ENCODE results near the gene CNPY1. TPM values are rescaled to one million over a fixed set of nuclear protein-coding genes. Genes with fewer than 3 reads are reported as not detected.

Gene CNPY1
- total RNA-seq, 1 donor = not detected

DNA sequence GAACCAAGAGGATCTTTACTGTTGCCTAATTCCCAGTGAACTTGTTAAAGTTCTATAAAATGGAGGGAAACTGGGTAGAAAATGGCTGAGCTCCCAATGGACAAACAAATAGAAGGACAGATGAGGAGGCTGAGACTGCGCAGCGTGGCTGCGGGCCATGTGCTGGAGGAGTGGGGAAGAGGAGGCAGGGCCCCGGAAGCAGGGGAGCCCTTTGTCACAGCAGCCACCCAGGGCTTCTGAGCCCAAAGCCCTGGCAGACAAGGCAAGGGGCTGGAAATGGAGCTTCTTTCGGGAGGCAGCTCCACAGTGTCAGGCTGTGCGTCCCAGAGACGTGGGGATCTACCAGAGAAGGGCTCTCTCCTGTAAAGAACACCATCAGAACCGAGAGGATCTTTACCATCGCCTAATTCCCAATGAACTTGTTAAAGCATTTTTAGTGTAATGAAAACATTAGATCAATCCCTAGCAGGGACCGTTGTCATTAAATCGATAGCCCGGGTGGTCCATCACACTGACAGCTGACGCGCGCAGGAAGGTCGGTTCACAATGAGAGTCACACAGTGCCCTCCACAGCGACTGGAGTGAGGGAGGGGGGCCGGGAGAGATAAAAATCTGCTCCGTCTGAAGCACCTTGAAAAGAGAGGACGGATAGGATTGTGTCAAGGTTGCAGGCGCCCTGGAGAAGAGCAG, 14.0 kb upstream of the CNPY1 start:
- H3K4me3 ChIP-seq (ENCODE audit: low read depth, low read length) = no peak overlapping the region
- TF ChIP-seq, protein P1, sequence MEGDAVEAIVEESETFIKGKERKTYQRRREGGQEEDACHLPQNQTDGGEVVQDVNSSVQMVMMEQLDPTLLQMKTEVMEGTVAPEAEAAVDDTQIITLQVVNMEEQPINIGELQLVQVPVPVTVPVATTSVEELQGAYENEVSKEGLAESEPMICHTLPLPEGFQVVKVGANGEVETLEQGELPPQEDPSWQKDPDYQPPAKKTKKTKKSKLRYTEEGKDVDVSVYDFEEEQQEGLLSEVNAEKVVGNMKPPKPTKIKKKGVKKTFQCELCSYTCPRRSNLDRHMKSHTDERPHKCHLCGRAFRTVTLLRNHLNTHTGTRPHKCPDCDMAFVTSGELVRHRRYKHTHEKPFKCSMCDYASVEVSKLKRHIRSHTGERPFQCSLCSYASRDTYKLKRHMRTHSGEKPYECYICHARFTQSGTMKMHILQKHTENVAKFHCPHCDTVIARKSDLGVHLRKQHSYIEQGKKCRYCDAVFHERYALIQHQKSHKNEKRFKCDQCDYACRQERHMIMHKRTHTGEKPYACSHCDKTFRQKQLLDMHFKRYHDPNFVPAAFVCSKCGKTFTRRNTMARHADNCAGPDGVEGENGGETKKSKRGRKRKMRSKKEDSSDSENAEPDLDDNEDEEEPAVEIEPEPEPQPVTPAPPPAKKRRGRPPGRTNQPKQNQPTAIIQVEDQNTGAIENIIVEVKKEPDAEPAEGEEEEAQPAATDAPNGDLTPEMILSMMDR (IDR thresholded peaks at IDR 0.05; ENCODE audit: insufficient read depth, low read depth, low read length) = no peak
- no peak for DNase-seq (ENCODE audit: low read depth)

DNA sequence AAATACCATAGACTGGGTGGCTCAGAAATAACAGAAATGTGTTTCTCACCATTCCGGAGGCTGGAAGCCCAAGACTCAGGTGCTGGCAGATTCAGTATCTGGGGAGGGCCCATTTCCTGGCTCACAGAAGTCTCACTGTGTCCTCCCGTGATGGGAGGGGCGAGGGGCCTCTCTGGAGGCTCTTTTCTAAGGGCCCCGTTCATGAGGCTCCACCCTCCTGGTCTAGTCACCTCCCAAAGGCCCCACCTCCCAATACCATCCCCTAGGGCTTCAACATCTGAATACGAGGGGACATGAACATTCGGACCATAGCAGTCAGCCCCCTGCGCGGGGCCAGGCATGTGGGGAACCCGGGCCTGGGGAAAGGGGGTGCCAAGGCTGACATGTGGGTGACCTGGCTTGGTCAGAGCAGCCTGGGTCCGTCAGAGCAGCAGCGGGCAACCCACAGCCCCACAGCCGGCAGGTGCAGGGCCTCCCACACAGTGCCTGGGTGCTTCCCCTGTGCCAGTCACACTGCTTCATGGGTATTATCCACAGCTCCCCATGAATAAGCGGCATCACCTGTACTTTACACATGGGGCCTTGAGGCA, 13.3 kb upstream of the CNPY1 start:
- DNase-seq (ENCODE audit: low read depth) = no peak
- H3K4me3 ChIP-seq (ENCODE audit: low read depth, low read length) = no peak overlapping the region
- TF ChIP-seq, protein P1 (IDR thresholded peaks at IDR 0.05; ENCODE audit: insufficient read depth, low read depth, low read length) = no peak

DNA sequence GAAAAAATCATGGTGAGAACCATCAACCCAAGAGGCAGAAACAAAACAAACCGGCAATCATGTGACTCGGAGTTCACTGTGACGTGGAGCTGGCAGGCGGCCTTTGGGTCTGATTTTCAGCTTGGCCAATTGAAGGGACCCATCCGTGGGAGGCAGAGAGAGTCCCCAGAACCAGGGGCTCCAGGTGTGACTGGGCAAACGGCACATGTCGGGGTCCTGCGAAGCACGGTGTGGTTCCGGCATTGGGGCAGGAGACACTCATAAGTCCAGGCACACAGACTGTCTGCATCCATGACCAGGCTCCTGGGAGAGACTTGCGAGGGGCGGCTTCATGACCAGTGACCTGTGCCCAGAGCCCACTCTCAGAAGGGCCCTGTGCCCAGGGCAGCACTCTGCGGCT, 12.6 kb upstream of the CNPY1 start:
- no peak for DNase-seq (ENCODE audit: low read depth)
- TF ChIP-seq, protein P1 (IDR thresholded peaks at IDR 0.05; ENCODE audit: insufficient read depth, low read depth, low read length) = no peak
- H3K4me3 ChIP-seq (ENCODE audit: low read depth, low read length) = no peak overlapping the region

DNA sequence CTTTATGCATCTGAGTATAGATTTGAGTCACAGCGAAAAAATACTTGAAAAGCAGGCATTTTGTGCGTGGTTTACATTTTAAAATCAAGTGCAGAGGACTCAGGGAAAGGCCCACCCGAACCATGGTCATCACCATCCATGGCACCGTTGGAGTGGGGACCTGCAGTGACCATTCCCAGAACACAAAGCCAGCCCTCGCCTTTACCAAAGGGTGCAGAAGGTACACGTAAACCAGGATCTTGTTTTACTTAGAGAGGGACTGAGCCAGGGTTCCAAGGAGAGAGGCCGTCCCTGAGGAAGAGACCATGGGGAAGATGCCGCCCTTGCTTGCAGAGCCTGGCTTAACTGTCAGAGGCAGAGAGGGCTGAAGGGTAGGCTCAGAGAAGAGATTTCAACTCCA, 12.0 kb upstream of the CNPY1 start:
- TF ChIP-seq, protein P1 (IDR thresholded peaks at IDR 0.05; ENCODE audit: insufficient read depth, low read depth, low read length) = no peak
- DNase-seq (ENCODE audit: low read depth) = no peak
- H3K4me3 ChIP-seq (ENCODE audit: low read depth, low read length) = no peak overlapping the region

DNA sequence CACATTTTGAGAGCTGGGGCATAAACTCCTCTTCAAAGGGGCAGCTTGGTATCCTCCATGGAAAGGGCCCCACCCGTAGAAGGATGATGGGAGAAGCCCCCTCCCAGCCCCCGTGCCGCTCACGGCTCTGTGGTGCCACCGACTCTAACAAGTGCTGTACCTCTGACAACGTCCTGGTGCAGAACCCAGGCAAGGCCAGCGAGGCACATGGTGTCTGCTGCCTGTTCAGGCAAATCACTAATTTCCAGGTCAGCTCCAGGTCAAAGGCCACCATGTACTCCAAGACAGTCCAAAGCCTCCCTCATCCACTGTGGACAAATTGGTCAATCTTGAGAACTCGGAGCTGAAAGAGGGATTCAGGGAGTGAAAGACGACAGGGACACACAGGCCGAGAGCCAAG, 11.4 kb upstream of the CNPY1 start:
- TF ChIP-seq, protein P1 (IDR thresholded peaks at IDR 0.05; ENCODE audit: insufficient read depth, low read depth, low read length) = no peak
- no peak for DNase-seq (ENCODE audit: low read depth)

DNA sequence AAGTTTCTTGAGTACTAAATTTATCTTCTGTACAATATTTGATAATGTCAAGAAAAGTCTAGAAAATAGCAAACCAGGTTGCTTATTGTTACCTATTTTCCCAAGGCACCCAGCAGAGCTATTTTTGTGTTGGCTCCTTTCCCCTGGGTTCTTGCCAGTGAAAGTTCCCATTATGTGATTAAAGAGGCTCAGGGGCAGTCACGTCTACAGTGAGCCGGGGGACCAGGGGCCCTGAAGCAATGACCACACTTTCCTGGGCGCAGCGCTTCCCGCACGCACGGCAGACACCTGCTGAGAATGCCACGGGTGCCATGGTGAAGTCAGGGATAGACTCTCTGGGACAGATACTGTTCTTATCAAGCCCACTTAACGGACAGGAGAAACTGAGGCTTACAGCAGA, 10.4 kb upstream of the CNPY1 start:
- H3K4me3 ChIP-seq (ENCODE audit: low read depth, low read length) = no peak overlapping the region
- DNase-seq (ENCODE audit: low read depth) = no peak
- TF ChIP-seq, protein P1 (IDR thresholded peaks at IDR 0.05; ENCODE audit: insufficient read depth, low read depth, low read length) = no peak

More for the DNA sequence above, 11.4 kb upstream of the CNPY1 start:
- H3K4me3 ChIP-seq (ENCODE audit: low read depth, low read length) = no peak overlapping the region

All from fibroblast of villous mesenchyme (primary cell).